Activated naive CD4-positive, alpha-beta T cell treated with Interleukin-2 at 50 U/mL for 16 hours (primary cell): ENCODE results near the gene TFDP1.
"Not testable (repeated sequence)": the region's sequence is repeated elsewhere in the genome, so short reads cannot be mapped to it uniquely, and the experiment has no call there.

Source experiments
- DNase-seq: peaks from one replicate; pipeline ENCODE4 v3.0.0-alpha.2; 2020

Gene TFDP1

GRCh38 chr13:113621046-113621445 lies 36.5 kb downstream of the TFDP1 start:
- DNase-seq, result no peak

- DNase-seq, result not testable (repeated sequence)
Measured at GRCh38 chr13:113621498-113621897, 36.9 kb downstream of the TFDP1 start.

- not testable (repeated sequence) for DNase-seq
Measured at GRCh38 chr13:113621986-113622550, 37.5 kb downstream of the TFDP1 start.

GRCh38 chr13:113622791-113623490 lies 38.4 kb downstream of the TFDP1 start:
- no peak for DNase-seq

GRCh38 chr13:113623491-113624234 lies 39.1 kb downstream of the TFDP1 start:
- no peak for DNase-seq

GRCh38 chr13:113624235-113624587 lies 39.7 kb downstream of the TFDP1 start:
- no peak for DNase-seq

GRCh38 chr13:113624640-113625304 lies 40.2 kb downstream of the TFDP1 start:
- not testable (repeated sequence) for DNase-seq

- no peak for DNase-seq
Measured at GRCh38 chr13:113625965-113626721, 41.6 kb downstream of the TFDP1 start.

GRCh38 chr13:113627136-113627535 lies 42.6 kb downstream of the TFDP1 start:
- no peak for DNase-seq

GRCh38 chr13:113628291-113629270 lies 44.0 kb downstream of the TFDP1 start:
- no peak for DNase-seq

- no peak for DNase-seq
Measured at GRCh38 chr13:113629866-113630265, 45.3 kb downstream of the TFDP1 start.

GRCh38 chr13:113630296-113630695 lies 45.7 kb downstream of the TFDP1 start:
- DNase-seq, result no peak

GRCh38 chr13:113630804-113631203 lies 46.3 kb downstream of the TFDP1 start:
- no peak for DNase-seq

- DNase-seq, result no peak
Measured at GRCh38 chr13:113631341-113632095, 47.0 kb downstream of the TFDP1 start.

- DNase-seq, result no peak
Measured at GRCh38 chr13:113632706-113633484, 48.3 kb downstream of the TFDP1 start.

- no peak for DNase-seq
Measured at GRCh38 chr13:113633485-113633873, 48.9 kb downstream of the TFDP1 start.

- DNase-seq, result no peak
Measured at GRCh38 chr13:113634279-113635047, 49.9 kb downstream of the TFDP1 start.

GRCh38 chr13:113635048-113635420 lies 50.5 kb downstream of the TFDP1 start:
- no peak for DNase-seq

GRCh38 chr13:113635709-113636108 lies 51.2 kb downstream of the TFDP1 start:
- DNase-seq, result no peak
